PFSK-1 (cell line): Measurements from ENCODE around the gene PODXL2.

Experiments
- POLR2AphosphoS5 ChIP-seq: IDR thresholded peaks from 2 replicates; pipeline ENCODE4 v1.6.1; 2012; ENCODE audit warnings: low read depth, mild to moderate bottlenecking, control low read depth, low read length, moderate library complexity
- SIN3A ChIP-seq: IDR thresholded peaks from 2 replicates; pipeline ENCODE4 v1.6.1; 2012; ENCODE audit warnings: mild to moderate bottlenecking, low read length, moderate library complexity, borderline replicate concordance; ENCODE audit not compliant: insufficient read depth
- TAF1 ChIP-seq: IDR thresholded peaks from 2 replicates; pipeline ENCODE4 v1.6.1; 2012; ENCODE audit warnings: low read length, control low read depth, borderline replicate concordance; ENCODE audit not compliant: insufficient read depth

GRCh38 chr3:127707851-127708411, 78.9 kb downstream of the PODXL2 start:
- TF ChIP-seq POLR2AphosphoS5 (no peak), TAF1 (no peak), SIN3A (no peak)
